RPMI8226 (cell line): ENCODE measurements around the gene TYMP.

Source experiments
- DNase-seq: peaks from one replicate; pipeline ENCODE4 v3.0.0-alpha.2; 2015

TYMP gene

GRCh38 chr22:50504369-50505211 is 25.2 kb downstream of the TYMP start:
- no peak for DNase-seq

DNA sequence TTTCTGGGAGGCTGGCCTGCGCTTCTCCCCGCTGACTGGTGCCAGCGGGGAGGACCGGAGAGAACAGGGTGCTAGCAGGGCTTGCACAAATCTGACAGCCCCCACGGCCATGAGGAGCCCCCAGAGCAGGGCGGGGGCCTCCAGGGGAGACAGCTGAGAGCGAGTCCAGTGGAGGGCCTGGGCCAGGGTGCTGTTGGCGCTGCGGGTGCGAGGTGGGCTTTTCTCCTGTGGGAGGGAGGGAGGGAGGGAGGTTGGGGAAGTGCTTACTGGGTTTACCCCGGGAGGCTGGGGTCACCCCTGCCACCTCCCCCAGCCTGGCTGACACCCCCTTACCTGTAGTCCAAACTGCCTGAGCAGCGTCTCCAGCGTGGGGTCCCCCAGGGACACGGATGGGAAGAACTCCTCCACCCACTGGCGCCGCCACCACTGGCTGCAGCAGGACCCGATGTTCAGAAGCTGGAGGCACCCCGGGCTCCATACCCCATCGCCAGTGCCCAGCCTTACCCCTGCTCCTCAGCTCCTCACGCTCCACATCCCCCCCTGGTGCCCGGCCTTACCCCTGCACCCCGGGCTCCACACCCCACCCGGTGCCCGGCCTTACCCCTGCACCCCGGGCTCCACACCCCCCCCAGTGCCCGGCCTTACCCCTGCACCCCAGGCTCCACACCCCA is 26.2 kb downstream of the TYMP start:
- no peak for DNase-seq

DNA sequence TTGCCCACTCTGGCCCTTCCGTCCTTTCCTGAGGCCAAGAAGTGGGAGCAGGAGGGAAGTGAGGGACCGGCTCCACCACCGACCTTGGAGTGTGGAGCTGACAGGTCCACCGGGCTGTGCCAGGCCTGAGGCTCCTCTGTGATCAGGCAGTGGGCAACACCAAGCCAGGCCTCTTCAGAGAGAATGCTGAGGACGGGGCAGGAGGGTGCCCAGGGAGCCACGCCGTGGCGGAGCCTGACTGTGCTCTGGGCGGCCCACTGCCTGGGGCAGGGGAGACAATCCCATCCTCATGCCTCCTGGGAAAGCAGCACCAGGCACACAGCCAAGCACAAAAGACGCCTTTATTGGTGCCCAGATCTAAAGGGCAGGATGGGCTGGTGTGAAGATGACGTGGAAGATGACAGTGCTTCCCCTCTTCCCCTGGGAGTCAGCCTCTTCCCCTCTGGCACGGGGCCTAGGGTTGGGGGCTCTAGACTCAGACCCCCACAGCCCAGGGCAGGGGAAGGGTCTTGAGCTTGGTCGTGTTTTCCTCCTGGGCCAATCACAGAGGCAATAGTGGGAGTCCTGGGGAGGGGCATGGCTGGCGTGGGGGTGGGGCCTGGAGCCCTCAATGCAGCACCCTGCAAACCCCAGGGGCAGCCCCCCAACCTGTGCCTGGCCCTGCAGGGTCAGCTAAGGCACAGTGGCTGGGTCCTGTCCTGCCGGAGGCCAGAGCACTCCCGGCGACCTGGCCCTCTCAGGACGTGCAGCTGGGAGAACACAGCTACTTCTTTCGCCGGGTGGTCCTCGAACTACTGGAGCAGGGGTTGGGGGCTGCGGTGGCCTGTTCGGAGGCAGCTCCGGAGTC is 27.0 kb downstream of the TYMP start:
- no peak for DNase-seq

DNA sequence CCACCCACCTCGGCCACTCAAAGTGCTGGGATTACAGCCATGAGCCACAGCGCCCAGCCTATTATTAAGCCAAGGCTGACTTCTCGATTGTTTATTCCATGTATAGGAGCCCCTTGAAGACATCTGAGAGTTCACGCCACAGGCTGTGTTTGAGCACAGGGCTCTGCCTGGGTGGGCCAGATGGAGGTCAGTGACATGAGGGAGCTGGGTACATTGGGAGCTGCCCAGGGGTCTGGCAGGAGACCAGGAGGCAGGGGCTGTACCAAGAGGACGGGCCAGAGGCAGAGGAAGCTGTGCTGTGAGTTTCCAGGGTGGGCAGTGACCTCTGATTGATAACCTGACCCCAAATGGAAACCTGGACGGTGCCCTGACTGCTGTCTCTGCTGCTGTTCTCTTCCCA is 27.7 kb downstream of the TYMP start:
- DNase-seq = no peak

DNA sequence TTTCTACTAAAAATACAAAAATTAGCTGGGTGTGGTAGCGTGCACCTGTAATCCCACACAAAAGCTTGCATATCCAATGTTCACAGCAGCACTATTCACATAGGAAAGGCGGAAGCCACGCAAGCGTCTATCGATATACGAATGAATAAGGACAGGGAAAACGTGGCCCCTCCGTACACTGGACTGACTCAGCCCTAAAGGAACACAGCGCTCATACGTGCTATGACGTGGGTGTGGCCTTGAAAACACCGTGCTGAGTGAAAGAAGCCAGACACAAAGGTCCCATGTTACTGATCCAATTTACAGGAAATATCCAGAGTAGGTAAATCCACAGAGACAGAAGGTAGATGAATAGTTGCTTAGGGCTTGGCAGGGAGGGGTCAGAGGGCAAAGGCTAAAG is 29.4 kb downstream of the TYMP start:
- DNase-seq = no peak

- DNase-seq = peak; percentile 81
Measured at GRCh38 chr22:50498322-50498890, 31.4 kb downstream of the TYMP start.

GRCh38 chr22:50497093-50497492 is 32.7 kb downstream of the TYMP start:
- DNase-seq = no peak

DNA sequence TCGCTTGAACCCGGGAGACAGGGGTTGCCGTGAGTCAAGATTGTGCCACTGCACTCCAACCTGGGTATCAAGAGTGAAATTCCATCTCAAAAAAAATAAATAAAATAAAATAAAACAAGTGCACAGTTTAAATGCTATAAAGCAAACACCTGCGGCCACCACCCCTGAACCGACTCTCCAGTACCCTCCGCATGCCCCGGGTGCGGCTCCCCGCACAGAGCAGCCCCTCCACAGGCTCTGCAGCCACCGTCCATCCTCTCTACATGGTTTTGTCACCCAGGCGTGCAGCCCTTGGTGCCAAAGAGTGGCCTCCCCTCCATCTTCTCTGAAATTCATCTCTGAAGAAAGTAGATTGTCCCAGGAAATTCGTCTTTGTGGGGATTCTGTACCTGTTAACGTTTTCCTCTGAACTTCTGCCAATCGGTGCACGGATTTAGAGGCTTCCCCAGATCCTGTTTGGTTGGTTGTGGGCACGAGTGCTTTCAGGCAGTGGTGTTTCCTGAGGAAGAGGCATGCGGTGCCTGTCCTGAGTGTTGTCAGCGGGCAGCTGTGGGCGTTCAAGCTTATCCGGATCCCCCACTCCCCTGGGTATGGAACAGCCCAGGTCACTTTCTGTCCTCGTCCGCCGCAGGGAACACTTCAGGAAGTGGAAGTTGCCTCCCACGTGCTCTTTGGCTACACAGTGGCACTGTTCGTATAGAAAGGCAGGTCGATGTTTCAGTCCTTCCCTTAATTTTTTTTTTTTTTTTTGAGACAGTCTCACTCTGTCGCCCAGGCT is 39.1 kb downstream of the TYMP start:
- no peak for DNase-seq

DNA sequence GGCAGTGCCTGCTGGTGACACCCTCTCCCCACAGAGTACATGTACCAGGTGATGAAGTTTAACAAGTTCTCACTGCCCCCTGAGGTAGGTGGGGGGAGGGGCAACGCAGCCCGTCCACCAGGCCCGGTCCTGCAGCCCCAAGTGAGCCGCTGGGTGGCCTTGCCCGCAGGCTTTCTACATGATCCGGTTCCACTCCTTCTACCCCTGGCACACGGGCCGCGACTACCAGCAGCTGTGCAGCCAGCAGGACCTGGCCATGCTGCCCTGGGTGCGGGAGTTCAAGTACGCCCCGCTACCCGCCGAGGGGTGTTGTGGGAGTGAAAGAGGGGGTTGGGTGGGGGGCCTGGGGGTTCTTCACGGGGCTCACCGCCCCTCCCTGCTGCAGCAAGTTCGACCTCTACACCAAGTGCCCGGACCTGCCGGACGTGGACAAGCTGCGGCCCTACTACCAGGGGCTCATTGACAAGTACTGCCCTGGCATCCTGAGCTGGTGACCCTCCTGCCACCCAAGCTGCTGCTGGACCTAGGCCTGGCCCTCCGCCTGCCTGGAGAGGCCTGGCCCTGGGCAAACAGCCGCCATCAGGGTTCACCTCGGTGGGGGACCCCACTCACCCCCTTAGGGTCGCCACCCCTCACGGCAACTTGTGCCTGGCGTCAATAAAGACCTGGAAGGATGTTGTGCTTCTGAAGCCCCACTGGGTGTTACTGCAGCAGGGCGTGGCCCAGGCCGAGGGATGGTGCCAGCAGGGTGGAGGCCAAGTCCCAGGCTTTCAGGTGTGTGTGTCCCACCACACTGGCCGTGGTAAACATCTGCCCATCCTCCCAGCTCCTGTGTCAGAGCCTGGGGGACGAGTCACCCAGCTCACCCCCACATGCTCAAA is 40.2 kb downstream of the TYMP start:
- no peak for DNase-seq

GRCh38 chr22:50488886-50489285 is 40.9 kb downstream of the TYMP start:
- no peak for DNase-seq

DNA sequence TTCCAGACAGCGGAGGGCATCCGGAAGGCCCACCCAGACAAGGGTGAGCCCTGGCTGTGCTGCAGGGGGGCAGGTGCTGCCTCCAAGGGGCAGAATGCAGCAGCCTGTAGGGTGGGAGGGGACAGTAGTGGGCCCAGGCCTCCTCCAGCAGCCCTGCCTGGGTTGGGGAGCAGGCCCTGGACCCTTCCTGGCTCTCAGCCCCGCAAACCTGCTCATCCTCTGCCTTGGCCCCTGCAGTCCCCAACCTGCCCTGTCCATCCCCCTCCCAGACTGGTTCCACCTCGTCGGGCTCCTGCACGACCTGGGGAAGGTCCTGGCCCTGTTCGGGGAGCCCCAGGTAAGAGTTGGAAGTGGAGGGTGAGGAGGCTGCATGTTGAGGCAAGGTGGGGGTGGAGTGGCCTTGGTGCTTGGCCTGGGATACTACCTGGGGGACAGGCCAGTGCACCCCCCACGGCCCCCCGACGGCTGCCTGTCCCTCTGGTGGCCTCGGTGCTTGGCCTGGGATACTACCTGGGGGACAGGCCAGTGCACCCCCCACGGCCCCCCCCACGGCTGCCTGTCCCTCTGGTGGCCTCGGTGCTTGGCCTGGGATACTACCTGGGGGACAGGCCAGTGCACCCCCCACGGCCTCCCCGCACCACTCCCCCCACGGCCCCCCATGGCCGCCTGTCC is 41.7 kb downstream of the TYMP start:
- no peak for DNase-seq

DNA sequence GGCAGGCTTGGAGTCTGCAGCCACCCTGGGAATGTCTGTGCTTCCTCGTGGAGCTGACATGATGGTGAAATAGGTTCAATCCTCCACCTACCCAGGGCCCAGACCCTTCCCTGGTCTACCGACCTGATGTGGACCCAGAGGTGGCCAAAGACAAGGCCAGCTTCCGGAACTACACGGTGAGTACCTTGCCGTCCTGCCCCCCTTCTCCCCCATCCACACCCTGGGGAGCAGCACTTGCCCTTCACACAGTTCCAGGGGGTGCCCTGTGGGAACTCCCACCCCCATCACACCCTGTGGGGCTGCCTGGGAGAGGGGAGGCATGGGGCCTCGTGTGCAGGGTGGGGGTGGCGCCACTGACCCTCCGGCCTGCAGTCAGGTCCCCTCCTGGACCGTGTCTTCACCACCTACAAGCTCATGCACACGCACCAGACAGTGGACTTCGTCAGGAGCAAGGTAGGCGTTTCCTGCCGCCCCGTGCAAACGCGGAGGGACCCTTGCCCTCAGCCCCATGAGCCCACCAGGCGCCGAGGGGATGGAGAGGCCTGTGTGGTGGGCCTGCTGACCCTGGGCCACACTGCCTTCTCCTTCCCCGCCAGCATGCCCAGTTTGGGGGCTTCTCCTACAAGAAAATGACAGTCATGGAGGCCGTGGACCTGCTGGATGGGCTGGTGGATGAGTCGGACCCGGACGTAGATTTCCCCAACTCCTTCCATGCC is 42.4 kb downstream of the TYMP start:
- no peak for DNase-seq

DNA sequence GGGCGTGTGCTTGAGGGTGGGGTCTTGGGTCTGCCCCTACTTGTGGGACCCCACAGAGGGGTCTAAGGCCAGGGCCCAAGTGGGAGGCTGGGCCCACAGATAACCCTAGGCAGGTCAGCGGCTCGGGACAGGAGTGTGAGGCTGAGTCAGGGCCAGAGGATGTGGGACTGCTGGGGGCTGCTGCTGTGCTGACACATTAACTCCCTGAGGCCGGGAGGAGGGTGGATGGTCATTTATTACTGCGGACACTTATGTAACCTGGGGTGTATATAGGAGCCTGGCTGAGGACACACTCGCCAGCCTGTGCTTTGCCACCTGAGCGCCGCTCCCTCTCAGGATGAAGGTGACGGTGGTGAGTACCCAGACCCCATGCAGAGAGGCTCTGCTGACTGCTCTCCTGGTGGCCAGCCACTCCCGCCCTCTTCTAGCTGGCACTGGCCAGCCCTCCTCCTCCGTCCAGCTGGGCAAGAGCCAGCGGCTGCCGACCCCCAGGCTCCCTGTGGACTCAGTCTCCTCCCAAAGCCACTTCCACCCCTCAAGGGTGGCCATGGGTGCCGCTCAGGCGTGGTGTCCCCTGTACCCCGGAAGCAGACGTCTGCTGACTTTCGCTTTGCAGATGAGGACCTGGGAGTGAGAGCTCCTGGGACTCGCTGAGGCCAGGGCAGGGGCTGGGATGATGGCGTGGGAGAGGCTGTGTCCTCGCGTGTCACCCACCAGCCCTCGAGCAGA is 43.1 kb downstream of the TYMP start, which contains the start of gene MIOX:
TSS of gene MIOX (plus strand) at position 299 of the 729 bp plus-strand sequence. CDS start at position 338, 39 bp downstream.
- no peak for DNase-seq

GRCh38 chr22:50485221-50486131 is 44.3 kb downstream of the TYMP start:
- no peak for DNase-seq

DNA sequence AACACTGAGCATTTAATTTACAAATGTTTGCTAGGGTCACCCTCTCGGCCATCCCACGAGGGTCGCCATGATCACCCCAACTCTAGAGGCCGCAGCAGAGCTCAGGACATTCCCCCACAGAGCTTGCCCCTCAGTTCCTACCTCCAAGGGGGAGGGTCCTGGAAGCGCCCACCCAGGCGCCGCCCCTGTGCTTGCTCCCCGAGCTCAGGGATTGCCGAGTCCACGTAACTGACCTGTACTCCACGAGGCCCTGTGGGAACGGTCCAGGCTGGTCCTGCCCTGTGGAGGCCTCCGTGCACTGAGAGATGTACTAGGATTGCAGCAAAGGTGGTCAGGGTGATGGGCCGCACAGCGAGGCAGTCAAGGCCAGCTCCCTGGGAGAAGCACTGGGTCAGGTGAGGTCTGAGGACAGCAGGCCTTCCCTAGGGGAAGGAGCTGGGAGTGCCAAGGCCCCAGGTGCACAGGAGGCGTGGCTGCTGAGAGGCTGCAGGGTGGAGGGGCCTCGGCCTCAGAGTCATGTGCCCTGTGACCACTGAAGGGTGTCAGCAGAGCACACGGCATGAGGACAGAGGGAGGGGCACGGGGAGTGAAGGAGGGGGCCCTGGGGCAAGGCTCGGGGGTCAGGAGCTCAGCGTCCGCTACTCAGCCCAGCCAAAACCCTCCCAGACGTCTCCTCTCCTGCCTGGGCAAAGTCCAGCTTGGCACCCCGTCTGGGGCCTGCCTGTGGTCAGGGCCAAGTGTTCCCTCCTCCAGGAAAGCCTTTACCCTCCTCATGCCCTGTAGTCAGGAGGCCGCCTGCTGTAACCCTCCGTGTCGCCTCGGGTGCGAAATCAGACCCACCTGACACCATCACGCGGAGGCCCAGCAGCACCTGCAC is 45.6 kb downstream of the TYMP start:
- no peak for DNase-seq

GRCh38 chr22:50483556-50483955 is 46.3 kb downstream of the TYMP start:
- DNase-seq = no peak

- DNase-seq = no peak
Measured at GRCh38 chr22:50483106-50483505, 46.7 kb downstream of the TYMP start.
